Measurements from ENCODE around the gene SLC39A13. TPM values are rescaled to one million over a fixed set of nuclear protein-coding genes. Genes with fewer than 3 reads are reported as not detected.

The SLC39A13 gene
- total and polyA plus RNA-seq, 2 experiments from 2014 or later, result 175 to 189 TPM

DNA sequence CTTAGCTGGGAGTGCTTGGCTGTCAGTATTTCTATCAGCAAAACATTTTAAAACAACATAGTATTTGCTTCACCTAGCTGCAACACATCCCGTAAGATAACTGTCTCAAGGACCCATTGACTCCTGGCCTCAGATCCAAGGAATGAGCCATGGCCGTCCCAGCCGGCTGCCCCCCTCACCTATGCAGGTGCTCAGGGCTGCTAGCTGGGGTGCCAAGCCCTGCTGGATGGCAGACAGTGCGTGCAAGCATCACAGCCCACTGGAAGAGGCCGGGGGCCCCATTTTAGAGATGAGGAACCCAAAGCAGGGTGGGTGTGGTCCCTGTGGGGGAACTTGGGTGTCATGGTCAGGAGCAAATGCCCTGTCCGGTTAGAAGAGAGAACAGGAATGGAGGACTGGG, 9.3 kb downstream of the SLC39A13 start:
- in situ Hi-C loops (cut with MboI), result no loop called here
- H2AFZ ChIP-seq, result no peak overlapping the region
- H3K9ac ChIP-seq, result 0 out of 2 replicates have a peak overlapping the region, but pooled peaks have one; percentile 17
- peaks cover 17% of the 10 kb centered on the region; the same call in 1 of the 2 replicates for H3K36me3 ChIP-seq (ENCODE audit: low read depth)
- H3K9me3 ChIP-seq (ENCODE audit: low read depth), result no peaks in the 10 kb centered on the region
- peaks cover 49% of the 10 kb centered on the region for H3K4me1 ChIP-seq (ENCODE audit: insufficient read depth)
- no peaks in the 10 kb centered on the region for H3K9me2 ChIP-seq (ENCODE audit: insufficient read depth)
- H3K4me3 ChIP-seq, result no peak overlapping the region
- H3K27ac ChIP-seq, result peak overlapping the region; percentile 47
- H3K27me3 ChIP-seq (replicated peaks; ENCODE audit: insufficient read depth), result no peaks in the 10 kb centered on the region
- no peak for DNase-seq
- TF ChIP-seq EZH2phosphoT487 (IDR thresholded peaks at IDR 0.05; ENCODE audit: insufficient read depth, low read depth), result no peak
- no peak for TF ChIP-seq EZH2 (IDR thresholded peaks at IDR 0.05; ENCODE audit: insufficient read depth, poor library complexity, severe bottlenecking)
- H4K20me1 ChIP-seq (ENCODE audit: insufficient read depth), result no peaks in the 10 kb centered on the region
- H3K79me2 ChIP-seq (ENCODE audit: insufficient read depth), result peaks cover 12% of the 10 kb centered on the region; the same call in 1 of the 2 replicates
- 76 to 81% methylated on average over 6 of the region's 6 CpGs for WGBS, 2 experiments (ENCODE audit: low coverage in 1 of 2, low lambda C conversion rate in 2 of 2, missing lambda C conversion rate in 2 of 2)
- H3K4me2 ChIP-seq (ENCODE audit: unreplicated experiment), result no peak overlapping the region
- peaks cover 58% of the 10 kb centered on the region for H3F3A ChIP-seq (ENCODE audit: insufficient read depth)

DNA sequence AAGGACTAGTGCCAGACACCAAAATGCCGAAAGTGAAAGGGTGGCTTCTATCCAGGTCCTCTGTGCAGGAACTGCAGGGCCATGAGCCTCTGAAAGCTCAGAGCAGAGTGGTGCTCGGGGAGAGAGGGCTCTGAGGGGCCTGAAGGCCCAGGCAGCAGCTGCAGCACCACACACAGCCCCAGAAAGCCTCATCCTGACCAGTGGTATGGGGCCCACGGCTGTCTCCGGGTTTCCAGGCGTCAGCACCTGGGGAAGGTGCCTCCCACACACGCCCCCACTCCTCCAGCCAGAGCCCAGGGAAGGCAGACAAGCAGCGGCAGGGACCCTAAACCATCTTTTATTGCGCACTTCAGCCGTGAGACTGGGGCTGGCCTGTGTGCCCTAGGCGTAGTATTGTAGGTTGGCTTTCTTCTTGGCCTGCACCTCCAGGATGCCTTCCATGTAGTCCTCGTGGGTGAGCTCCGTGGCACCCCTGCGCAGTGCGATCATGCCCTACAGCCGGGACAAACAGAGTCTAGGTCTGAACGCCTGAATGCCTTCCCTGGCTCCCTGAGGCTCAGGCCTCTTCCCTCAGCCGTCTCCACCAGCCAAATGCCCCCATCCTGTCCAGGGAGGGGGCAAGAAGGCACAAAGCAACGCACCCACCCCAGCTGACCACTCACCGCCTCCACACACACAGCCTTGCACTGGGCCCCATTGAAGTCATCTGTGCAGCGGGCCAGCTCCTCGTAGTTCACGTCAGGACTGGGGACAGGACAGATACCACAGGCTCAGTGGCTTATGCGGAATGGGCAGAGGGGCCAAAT, 10.3 kb downstream of the SLC39A13 start:
- no peaks in the 10 kb centered on the region for H3K9me3 ChIP-seq (ENCODE audit: low read depth)
- DNase-seq, result peak; percentile 30
- peaks cover 18% of the 10 kb centered on the region for H3K79me2 ChIP-seq (ENCODE audit: insufficient read depth)
- H3K36me3 ChIP-seq (ENCODE audit: low read depth), result peaks cover 22% of the 10 kb centered on the region; the same call in 1 of the 2 replicates
- no peak overlapping the region for H3K4me2 ChIP-seq (ENCODE audit: unreplicated experiment)
- in situ Hi-C loops (cut with MboI), result no loop called here
- no peaks in the 10 kb centered on the region for H3K27me3 ChIP-seq (replicated peaks; ENCODE audit: insufficient read depth)
- peaks cover 43% of the 10 kb centered on the region for H3K4me1 ChIP-seq (ENCODE audit: insufficient read depth)
- TF ChIP-seq EZH2phosphoT487 (IDR thresholded peaks at IDR 0.05; ENCODE audit: insufficient read depth, low read depth) (no peak), EZH2 (IDR thresholded peaks at IDR 0.05; ENCODE audit: insufficient read depth, poor library complexity, severe bottlenecking) (no peak)
- no peak overlapping the region for H3K4me3 ChIP-seq
- peak overlapping the region; percentile 30; the same call in 1 of the 2 replicates for H3K27ac ChIP-seq
- no peak overlapping the region for H2AFZ ChIP-seq
- H3K9me2 ChIP-seq (ENCODE audit: insufficient read depth), result no peaks in the 10 kb centered on the region
- WGBS, 2 experiments (ENCODE audit: low coverage in 1 of 2, low lambda C conversion rate in 2 of 2, missing lambda C conversion rate in 2 of 2), result 70 to 74% methylated on average over 19 to 23 of the region's 23 CpGs
- H3F3A ChIP-seq (ENCODE audit: insufficient read depth), result peaks cover 50% of the 10 kb centered on the region
- H3K9ac ChIP-seq, result peak overlapping the region; percentile 21; the same call in 1 of the 2 replicates
- H4K20me1 ChIP-seq (ENCODE audit: insufficient read depth), result no peaks in the 10 kb centered on the region

DNA sequence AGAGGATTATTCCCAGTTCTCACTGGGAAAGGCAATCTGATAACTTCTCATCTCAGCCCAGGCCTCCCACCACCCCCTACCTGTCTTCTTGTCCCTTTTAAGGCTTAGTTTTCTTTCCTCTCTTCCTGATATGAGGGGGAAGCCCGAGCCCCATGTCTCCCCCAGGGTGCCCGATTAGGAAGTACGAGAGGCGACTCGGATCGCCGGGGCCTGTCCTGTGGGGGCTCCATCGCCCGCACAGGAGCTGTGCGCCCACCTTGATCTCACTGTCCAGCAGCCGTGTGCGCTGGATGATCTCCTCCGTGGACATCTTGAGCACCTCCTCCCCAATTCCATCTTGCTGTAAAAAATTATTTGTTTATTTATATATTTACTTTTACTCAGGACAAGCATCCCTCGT, 17.2 kb downstream of the SLC39A13 start:
- H3F3A ChIP-seq (ENCODE audit: insufficient read depth), result peaks cover 6% of the 10 kb centered on the region; the same call in 1 of the 2 replicates
- peak overlapping the region; percentile 98 for H2AFZ ChIP-seq
- peak overlapping the region; percentile 77 for H3K27ac ChIP-seq
- peaks cover 10% of the 10 kb centered on the region; the same call in 1 of the 2 replicates for H3K4me1 ChIP-seq (ENCODE audit: insufficient read depth)
- H3K4me2 ChIP-seq (ENCODE audit: unreplicated experiment), result peak overlapping the region; percentile 98
- in situ Hi-C loops (cut with MboI), result no loop called here
- H3K9ac ChIP-seq, result peak overlapping the region; percentile 97
- DNase-seq, result peak; percentile 45
- H3K27me3 ChIP-seq (replicated peaks; ENCODE audit: insufficient read depth), result no peaks in the 10 kb centered on the region
- 1 to 2% methylated on average over 14 of the region's 14 CpGs for WGBS, 2 experiments (ENCODE audit: low coverage in 1 of 2, low lambda C conversion rate in 2 of 2, missing lambda C conversion rate in 2 of 2)
- no peaks in the 10 kb centered on the region for H3K9me2 ChIP-seq (ENCODE audit: insufficient read depth)
- no peaks in the 10 kb centered on the region for H4K20me1 ChIP-seq (ENCODE audit: insufficient read depth)
- peak overlapping the region; percentile 92 for H3K4me3 ChIP-seq
- no peaks in the 10 kb centered on the region for H3K9me3 ChIP-seq (ENCODE audit: low read depth)
- peaks cover 16% of the 10 kb centered on the region; the same call in 1 of the 2 replicates for H3K36me3 ChIP-seq (ENCODE audit: low read depth)
- TF ChIP-seq EZH2 (IDR thresholded peaks at IDR 0.05; ENCODE audit: insufficient read depth, poor library complexity, severe bottlenecking) (no peak), EZH2phosphoT487 (IDR thresholded peaks at IDR 0.05; ENCODE audit: insufficient read depth, low read depth) (no peak)
- peaks cover 32% of the 10 kb centered on the region for H3K79me2 ChIP-seq (ENCODE audit: insufficient read depth)

DNA sequence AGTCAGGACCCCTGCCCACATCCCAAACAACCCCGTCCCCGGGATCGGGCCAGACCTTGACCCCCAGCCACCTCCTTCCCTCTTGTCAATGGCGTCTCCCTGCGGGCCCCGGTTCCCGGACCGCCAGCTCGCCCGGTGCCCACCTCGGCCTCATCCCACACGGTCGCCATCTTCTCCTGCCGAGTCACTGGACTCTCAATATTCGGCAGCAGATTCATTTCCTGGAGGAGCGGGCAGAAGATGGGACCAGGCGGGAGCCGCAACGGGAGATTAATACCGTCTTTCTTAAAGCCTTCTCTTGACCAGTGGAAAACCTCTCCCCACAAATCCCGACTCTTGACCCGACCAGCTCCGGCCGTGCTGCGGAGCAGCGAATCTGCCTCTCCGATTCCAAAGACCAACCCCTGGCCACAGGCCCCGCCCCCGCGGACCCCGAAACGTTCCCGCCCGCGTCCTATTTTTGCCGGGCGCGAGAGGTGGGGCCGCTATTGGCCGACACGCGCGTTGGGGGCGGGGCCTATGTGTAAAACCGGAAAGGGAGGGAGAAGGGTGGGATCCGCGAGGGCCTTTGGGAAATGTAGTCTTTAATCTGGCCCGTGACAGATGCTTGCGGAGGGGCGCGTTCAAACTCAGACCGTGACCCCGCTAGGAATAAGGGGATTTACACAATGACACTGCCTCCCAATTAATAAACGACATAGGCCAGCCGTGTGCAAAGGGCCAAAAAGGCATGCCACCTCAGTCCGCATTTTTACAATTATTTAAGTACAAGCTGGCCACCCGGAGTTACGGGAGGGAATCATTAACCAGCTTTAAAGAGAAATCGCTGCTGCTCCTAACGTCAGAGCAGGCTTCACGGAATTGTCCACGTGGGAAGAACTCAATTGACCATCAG, 17.9 kb downstream of the SLC39A13 start, which contains the start of gene PSMC3:
PSMC3 (minus strand) TSS at position 378 of the 895 bp plus-strand sequence; CDS start at position 218, 160 bp downstream.
- H3K36me3 ChIP-seq (ENCODE audit: low read depth), result peaks cover 12% of the 10 kb centered on the region; the same call in 1 of the 2 replicates
- no peaks in the 10 kb centered on the region for H3K9me2 ChIP-seq (ENCODE audit: insufficient read depth)
- no peaks in the 10 kb centered on the region for H3K27me3 ChIP-seq (replicated peaks; ENCODE audit: insufficient read depth)
- H2AFZ ChIP-seq, result peak within 1 kb of the TSS; percentile 98
- no peaks in the 10 kb centered on the region for H3K9me3 ChIP-seq (ENCODE audit: low read depth)
- in situ Hi-C loops (cut with MboI), result no loop called here
- H3K27ac ChIP-seq, result peak within 1 kb of the TSS; percentile 77
- H3K9ac ChIP-seq, result peak within 1 kb of the TSS; percentile 97
- peak within 1 kb of the TSS; percentile 92 for H3K4me3 ChIP-seq
- peaks cover 6% of the 10 kb centered on the region; the same call in 1 of the 2 replicates for H3F3A ChIP-seq (ENCODE audit: insufficient read depth)
- peak within 1 kb of the TSS; percentile 98 for H3K4me2 ChIP-seq (ENCODE audit: unreplicated experiment)
- DNase-seq, result peak; percentile 100
- no peak for TF ChIP-seq EZH2 (IDR thresholded peaks at IDR 0.05; ENCODE audit: insufficient read depth, poor library complexity, severe bottlenecking)
- TF ChIP-seq EZH2phosphoT487 (IDR thresholded peaks at IDR 0.05; ENCODE audit: insufficient read depth, low read depth), result no peak
- peaks cover 32% of the 10 kb centered on the region for H3K79me2 ChIP-seq (ENCODE audit: insufficient read depth)
- peaks cover 10% of the 10 kb centered on the region; the same call in 1 of the 2 replicates for H3K4me1 ChIP-seq (ENCODE audit: insufficient read depth)
- 2% methylated on average over 49 to 62 of the region's 62 CpGs for WGBS, 2 experiments (ENCODE audit: low coverage in 1 of 2, low lambda C conversion rate in 2 of 2, missing lambda C conversion rate in 2 of 2)
- no peaks in the 10 kb centered on the region for H4K20me1 ChIP-seq (ENCODE audit: insufficient read depth)

All from GM23248 (cell line).